ENCODE data around the gene DMRTB1.

DNA sequence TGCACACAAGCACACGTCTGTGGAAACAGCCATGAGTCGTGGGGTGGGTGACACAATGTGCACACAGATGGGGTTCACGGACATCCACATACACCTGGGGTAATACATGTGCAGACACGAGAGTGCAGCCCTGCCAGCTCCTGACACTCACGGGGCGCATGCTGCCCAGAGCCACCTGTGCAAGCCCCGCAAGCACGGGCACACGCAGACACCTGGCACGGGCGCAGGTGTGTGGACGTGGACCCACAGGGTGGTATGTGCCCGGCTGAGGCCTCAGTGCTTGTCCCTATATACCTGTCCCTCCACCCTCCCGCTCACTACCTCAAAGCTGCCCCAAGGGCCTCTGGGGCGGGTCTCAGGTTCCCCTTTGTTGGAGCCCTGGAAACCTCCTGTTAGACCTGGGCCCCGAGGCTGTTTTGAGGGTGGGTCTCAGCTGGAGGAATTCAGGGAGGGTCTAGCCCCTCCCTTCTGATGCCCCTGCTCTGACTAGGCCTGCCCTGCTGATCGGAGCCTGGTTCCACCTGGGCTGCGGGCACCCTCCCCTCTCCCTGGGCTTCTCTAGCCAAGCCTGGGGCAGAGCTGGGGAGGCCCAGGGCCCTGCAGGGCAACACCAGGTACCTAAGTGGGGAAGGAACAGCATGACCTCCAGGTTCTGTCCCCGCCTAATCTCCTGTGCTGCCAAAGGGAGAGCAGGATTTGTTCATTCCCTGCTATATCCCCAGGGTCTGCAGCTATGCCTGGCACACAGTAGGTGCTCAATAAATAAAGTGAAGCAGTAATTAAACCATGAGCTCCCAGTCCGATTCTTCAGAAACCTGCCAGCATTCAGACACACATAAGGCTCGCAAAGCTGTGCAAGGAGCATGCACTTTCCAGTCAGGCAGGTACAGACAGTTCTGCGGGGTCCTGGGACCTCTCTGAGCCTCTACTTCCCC lies 49.1 kb downstream of the DMRTB1 start:
- TF ChIP-seq EZH2phosphoT487 (IDR thresholded peaks at IDR 0.05; ENCODE audit: insufficient read depth, low read depth) (no peak), EZH2 (IDR thresholded peaks at IDR 0.05; ENCODE audit: insufficient read depth, poor library complexity, severe bottlenecking) (no peak)
